Measurements from ENCODE around the gene CCDC14. TPM values are rescaled to one million over a fixed set of nuclear protein-coding genes. Genes with fewer than 3 reads are reported as not detected.
A peak's percentile ranks its signal among the peaks of the same experiment; 100 is the strongest.
"Not testable (repeated sequence)": the region's sequence is repeated elsewhere in the genome, so short reads cannot be mapped to it uniquely, and the experiment has no call there.

Gene CCDC14
- total RNA-seq, 1 donor from 2014 or later, result 6.8 TPM

GRCh38 chr3:123976181-123976898 lies 15.3 kb upstream of the CCDC14 start:
- intact Hi-C loops (cut with DNase I); DNase-seq; ATAC-seq (ENCODE audit: poor library complexity): not testable (repeated sequence)

- DNase-seq; intact Hi-C loops (cut with DNase I): not testable (repeated sequence)
Observed at GRCh38 chr3:123975030-123975429, 14.0 kb upstream of the CCDC14 start.

GRCh38 chr3:123971406-123971805 lies 10.4 kb upstream of the CCDC14 start:
- intact Hi-C loops (cut with DNase I), result no loop called here
- no peak for DNase-seq
- ATAC-seq (ENCODE audit: poor library complexity), result no peak

More at GRCh38 chr3:123975030-123975429, 14.0 kb upstream of the CCDC14 start:
- ATAC-seq (ENCODE audit: poor library complexity), result peak; percentile 49

- intact Hi-C loops (cut with DNase I); DNase-seq; ATAC-seq (ENCODE audit: poor library complexity): not testable (repeated sequence)
Observed at GRCh38 chr3:123967260-123967659, 6.2 kb upstream of the CCDC14 start.

- ATAC-seq (ENCODE audit: poor library complexity); DNase-seq; intact Hi-C loops (cut with DNase I): not testable (repeated sequence)
Observed at GRCh38 chr3:123966799-123967198, 5.8 kb upstream of the CCDC14 start.

GRCh38 chr3:123964793-123965192 lies 3.8 kb upstream of the CCDC14 start:
- DNase-seq; intact Hi-C loops (cut with DNase I); ATAC-seq (ENCODE audit: poor library complexity): not testable (repeated sequence)

- ATAC-seq (ENCODE audit: poor library complexity) (no peak), DNase-seq (no peak)
- intact Hi-C loops (cut with DNase I), result no loop called here
Observed at GRCh38 chr3:123961508-123961856, 453 bp upstream of the CCDC14 start.

GRCh38 chr3:123953735-123954134 lies 7.3 kb downstream of the CCDC14 start:
- no peak for ATAC-seq (ENCODE audit: poor library complexity)
- no peak for DNase-seq
- intact Hi-C loops (cut with DNase I), result no loop called here

GRCh38 chr3:123952844-123953520 lies 8.0 kb downstream of the CCDC14 start:
- intact Hi-C loops (cut with DNase I), result no loop called here
- DNase-seq (no peak), ATAC-seq (ENCODE audit: poor library complexity) (no peak)

- no peak for ATAC-seq (ENCODE audit: poor library complexity)
- intact Hi-C loops (cut with DNase I), result no loop called here
Observed at GRCh38 chr3:123951522-123952447, 9.2 kb downstream of the CCDC14 start.

GRCh38 chr3:123949641-123950040 lies 11.4 kb downstream of the CCDC14 start:
- ATAC-seq (ENCODE audit: poor library complexity), result no peak
- intact Hi-C loops (cut with DNase I), result no loop called here
- DNase-seq, result no peak

More at GRCh38 chr3:123951522-123952447, 9.2 kb downstream of the CCDC14 start:
- no peak for DNase-seq

- no peak for ATAC-seq (ENCODE audit: poor library complexity)
- intact Hi-C loops (cut with DNase I), result no loop called here
Observed at GRCh38 chr3:123948449-123948848, 12.6 kb downstream of the CCDC14 start.

GRCh38 chr3:123947482-123947881 lies 13.5 kb downstream of the CCDC14 start:
- ATAC-seq (ENCODE audit: poor library complexity) (no peak), DNase-seq (no peak)

More at GRCh38 chr3:123948449-123948848, 12.6 kb downstream of the CCDC14 start:
- DNase-seq, result no peak

GRCh38 chr3:123941542-123941941 lies 19.5 kb downstream of the CCDC14 start:
- DNase-seq, result no peak
- intact Hi-C loops (cut with DNase I), result no loop called here
- no peak for ATAC-seq (ENCODE audit: poor library complexity)

More at GRCh38 chr3:123947482-123947881, 13.5 kb downstream of the CCDC14 start:
- intact Hi-C loops (cut with DNase I), result no loop called here

- ATAC-seq (ENCODE audit: poor library complexity) (no peak), DNase-seq (no peak)
- intact Hi-C loops (cut with DNase I), result no loop called here
Observed at GRCh38 chr3:123941121-123941520, 19.9 kb downstream of the CCDC14 start.

- no peak for ATAC-seq (ENCODE audit: poor library complexity)
- intact Hi-C loops (cut with DNase I), result no loop called here
Observed at GRCh38 chr3:123939706-123940105, 21.3 kb downstream of the CCDC14 start.

GRCh38 chr3:123936400-123936799 lies 24.6 kb downstream of the CCDC14 start:
- no peak for DNase-seq
- intact Hi-C loops (cut with DNase I), result no loop called here
- ATAC-seq (ENCODE audit: poor library complexity), result no peak

More at GRCh38 chr3:123939706-123940105, 21.3 kb downstream of the CCDC14 start:
- no peak for DNase-seq

- ATAC-seq (ENCODE audit: poor library complexity), result no peak
- intact Hi-C loops (cut with DNase I), result no loop called here
- DNase-seq, result no peak
Observed at GRCh38 chr3:123935830-123936229, 25.2 kb downstream of the CCDC14 start.

- ATAC-seq (ENCODE audit: poor library complexity) (no peak), DNase-seq (no peak)
- intact Hi-C loops (cut with DNase I), result no loop called here
Observed at GRCh38 chr3:123934250-123934649, 26.8 kb downstream of the CCDC14 start.

All from Right ventricle myocardium superior (tissue), 1 donor.